Astrocyte of the hippocampus (primary cell): ENCODE data around the gene PRPF6.
"Not testable (repeated sequence)": the region's sequence is repeated elsewhere in the genome, so short reads cannot be mapped to it uniquely, and the experiment has no call there.

Experiments used
- DNase-seq: peaks from one replicate; pipeline ENCODE4 v3.0.0; 2011; ENCODE audit warnings: low read depth, low spot score

Gene PRPF6

GRCh38 chr20:63973160-63973479, 7.8 kb upstream of the PRPF6 start:
- no peak for DNase-seq

DNA sequence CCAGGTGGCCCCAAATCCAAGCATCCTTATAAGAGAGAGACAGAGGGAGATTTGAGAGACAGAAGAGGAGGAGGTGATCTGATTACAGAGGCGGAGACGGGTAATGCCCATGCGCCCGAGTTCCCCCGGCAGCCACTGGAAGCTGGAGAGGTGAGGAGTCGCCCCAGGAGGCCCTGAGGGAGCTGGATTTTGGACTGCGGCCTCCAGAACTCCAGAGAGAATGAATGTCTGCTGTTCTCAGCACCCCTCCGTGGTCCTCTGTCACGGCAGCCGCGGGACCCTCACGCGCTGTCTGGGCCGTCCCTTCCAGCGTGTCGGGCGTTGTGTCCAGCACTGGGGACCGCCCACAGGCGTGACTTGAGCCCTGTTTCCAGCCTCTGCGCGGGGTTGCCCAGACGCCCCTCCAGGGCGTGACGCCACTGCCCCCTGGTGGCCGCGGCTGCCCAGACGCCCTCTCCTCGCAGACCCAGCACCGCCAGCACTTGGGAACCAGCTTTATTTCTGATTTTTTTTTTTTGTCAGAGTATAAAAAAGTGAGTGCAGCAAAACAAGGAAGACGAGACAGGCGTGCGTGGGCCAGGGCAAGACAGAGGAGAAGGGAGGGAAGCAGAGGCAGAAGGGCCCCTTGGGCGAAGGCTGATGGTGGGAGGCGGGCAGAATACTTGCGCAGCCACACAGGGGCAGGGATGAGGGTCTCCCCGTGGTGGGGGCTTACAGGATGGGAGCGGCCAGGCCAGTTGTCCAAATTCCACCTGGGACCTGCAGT, 7.1 kb upstream of the PRPF6 start:
- peak; percentile 94 for DNase-seq

GRCh38 chr20:63974402-63975200, 6.3 kb upstream of the PRPF6 start:
- peak; percentile 16 for DNase-seq

- not testable (repeated sequence) for DNase-seq
Measured at GRCh38 chr20:63976511-63976910, 4.4 kb upstream of the PRPF6 start.

- no peak for DNase-seq
Measured at GRCh38 chr20:63976980-63977738, 3.8 kb upstream of the PRPF6 start.

DNA sequence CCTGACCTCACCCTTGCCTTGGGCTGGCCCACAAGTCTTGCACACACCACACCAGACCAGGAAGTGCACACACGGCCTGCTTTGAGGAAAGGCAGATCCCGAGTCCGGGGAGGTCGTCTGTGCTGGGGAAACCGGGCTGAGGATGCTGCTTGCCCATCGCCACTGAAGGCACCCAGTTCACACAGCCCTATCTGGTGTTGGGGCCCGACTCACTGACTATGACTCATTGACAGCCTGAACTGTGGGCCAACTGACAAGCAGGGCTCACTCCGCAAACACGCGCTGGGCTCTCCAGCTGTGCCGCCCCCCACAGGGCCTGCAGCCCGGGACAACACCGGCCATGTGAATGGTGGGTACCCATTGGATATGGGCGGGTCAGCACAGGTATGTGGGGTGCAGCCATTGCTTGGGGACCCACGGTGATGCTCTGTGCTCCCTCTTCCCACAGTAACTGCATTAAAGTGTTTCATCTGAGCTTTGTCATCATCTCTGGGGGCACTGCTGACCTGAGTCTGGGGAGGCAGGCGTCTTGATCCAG, 3.1 kb upstream of the PRPF6 start:
- DNase-seq = peak; percentile 76

- DNase-seq = peak; percentile 67
Measured at GRCh38 chr20:63978319-63979228, 2.4 kb upstream of the PRPF6 start.

GRCh38 chr20:63979229-63979556, 1.7 kb upstream of the PRPF6 start:
- DNase-seq = no peak

DNA sequence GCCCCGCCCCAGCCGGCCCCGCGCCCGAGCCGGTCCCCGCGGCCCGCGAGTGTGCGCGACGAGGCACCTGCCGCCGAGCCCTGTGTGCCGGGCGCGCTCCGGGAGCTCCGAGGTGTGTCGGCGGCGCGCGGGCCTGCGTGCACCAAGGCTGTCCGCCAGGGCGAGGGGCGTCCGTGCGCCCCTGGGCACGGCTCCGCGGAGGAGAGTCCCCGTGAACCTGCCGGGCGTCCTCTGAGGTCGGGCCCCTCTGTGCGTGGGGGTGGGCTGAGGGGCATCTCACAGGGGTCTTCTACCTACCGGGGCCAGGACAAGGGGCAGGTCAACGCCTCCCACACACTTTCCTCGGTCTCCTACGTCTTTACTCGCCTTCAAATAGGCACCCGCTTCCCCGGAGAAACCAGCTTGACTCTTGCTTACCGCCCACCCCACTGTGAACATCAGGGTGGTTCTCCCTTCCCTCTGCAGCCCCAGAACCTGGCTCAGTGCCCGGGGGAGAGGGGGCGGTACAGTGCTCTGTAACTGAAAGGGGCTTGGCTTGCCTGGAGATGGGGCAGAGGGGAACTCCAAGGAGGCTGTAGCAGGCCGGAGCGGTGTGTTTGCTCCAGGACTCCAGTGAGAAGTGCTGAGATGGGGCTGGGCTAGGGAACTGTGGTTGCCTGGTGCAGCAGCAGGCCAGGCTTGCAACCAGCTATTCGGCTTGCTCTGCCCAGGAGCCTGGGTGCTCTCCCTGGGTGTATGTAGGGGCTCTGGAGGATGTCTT, 1.2 kb upstream of the PRPF6 start, which contains the start of gene SAMD10:
SAMD10 (minus strand) TSS at position 86 of the 760 bp plus-strand sequence. CDS start 175 bp downstream, outside the sequence.
- DNase-seq = peak; percentile 65

DNA sequence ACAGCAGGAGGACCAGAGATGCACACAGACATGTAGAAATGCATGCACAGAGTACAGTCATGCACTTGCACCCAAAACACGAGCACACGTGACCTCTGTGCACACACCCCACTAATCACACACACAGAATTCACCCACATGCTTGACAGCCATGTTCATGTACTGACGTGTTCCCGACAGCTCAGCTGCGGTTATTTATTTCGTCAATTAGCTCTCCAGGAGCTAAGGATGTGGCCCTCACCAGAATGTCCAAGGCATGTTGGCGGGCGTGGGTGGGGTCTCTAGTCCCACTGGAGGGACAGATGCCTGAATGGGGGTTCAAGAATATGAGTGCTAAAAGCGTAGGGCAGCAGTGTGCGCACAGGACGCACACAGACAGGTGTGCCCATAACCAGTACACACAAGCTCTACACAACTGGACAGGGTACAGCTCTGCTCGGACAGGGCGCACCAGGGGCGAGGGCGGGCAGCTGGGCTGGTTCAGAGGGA, 571 bp upstream of the PRPF6 start:
- no peak for DNase-seq

- DNase-seq = no peak
Measured at GRCh38 chr20:63982937-63983336, 2.0 kb downstream of the PRPF6 start.

- no peak for DNase-seq
Measured at GRCh38 chr20:64000906-64001305, 20.0 kb downstream of the PRPF6 start.

DNA sequence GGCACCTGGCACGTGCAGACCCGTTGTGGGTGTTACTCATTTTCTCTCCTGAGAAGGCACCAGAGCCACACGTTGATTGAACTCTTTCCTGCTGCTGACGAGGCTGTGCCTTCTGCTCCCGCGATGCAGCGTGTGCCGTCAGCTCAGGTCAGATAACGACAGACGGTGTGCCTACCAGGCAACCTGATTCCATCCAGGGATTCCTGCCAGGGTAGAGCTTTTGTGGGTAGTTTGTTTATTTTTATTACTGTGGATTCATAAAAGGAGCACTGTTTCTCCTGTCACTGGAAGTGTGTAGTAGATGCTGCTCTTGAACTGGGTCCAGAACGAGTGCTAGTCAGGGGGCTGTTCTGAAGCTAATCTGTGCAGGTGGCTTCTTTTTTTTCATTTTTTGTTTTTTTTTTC, 20.7 kb downstream of the PRPF6 start:
- peak; percentile 51 for DNase-seq

DNA sequence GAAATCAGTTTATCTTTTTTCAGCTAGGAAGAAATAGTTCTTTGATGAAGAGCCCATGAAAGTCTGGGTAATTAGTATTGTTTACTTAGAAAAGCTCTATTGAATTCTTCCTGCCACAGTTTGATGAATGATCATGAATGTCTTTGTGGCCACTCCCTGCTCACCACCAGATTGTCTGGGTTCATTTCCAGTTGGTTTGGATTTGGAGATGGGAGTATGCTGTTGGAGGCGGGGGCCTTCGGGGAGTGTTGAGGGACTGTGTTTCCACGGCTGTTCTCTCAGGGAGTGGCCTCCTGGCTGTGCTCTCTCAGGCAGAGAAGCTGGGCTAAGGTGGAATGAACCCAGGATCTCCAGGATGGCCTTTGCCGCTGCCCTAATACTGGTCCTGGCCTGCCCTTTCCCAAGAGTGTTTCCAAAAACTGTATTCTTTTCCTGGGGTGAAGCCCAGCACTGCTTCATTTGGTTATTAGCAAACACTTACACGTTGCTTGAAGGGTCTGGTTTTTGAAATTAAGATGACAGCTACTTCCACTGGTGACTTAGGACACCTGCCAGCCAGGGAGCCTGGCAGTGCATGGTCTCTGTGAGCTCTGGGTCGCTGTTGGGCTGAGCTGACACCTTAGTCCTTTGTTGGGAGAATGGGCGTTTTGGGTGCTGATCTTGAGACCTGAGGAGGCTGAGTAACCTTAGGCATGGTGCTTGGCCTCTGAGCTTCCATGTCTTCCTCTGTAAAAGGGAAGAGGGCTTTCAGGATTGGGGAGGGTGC, 23.2 kb downstream of the PRPF6 start:
- DNase-seq = no peak

- DNase-seq = no peak
Measured at GRCh38 chr20:64005394-64005793, 24.5 kb downstream of the PRPF6 start.

DNA sequence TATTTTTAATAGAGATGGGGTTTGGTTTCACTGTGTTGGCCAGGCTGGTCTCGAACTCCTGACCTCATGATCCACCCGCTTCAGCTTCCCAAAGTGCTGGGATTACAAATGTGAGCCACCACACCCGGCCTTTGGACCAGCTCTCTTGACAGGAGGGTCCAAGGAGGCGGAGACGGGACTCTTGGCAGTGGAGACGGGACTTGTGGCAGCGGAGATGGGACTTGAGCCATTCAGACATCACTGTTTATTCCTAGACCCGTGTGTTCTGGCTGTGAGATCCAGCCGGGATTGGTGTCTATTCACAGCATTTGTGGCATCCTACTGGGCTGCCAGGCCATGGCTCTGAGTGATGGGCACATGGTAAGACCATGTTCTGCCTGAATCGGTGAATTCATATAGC, 25.6 kb downstream of the PRPF6 start:
- DNase-seq = no peak

DNA sequence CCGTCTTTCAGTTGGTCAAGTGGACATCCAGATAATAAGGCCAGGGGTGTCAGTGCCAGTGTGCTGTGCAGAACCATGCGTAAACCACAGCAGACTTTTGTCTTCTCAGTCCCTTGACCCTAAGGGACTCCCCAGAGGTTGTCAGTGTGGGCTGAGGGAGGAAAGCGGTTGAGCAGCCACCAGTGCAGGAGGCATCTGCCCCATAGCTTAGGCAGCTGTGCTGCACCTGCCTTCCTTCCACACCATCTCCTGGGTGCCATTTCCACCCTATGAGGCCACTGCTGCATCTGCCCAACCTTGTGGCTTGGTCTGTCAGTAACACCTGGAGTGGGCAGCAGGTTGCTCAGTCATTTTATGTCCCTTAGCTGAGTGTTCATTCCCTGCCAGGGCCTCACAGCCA, 26.0 kb downstream of the PRPF6 start:
- no peak for DNase-seq

DNA sequence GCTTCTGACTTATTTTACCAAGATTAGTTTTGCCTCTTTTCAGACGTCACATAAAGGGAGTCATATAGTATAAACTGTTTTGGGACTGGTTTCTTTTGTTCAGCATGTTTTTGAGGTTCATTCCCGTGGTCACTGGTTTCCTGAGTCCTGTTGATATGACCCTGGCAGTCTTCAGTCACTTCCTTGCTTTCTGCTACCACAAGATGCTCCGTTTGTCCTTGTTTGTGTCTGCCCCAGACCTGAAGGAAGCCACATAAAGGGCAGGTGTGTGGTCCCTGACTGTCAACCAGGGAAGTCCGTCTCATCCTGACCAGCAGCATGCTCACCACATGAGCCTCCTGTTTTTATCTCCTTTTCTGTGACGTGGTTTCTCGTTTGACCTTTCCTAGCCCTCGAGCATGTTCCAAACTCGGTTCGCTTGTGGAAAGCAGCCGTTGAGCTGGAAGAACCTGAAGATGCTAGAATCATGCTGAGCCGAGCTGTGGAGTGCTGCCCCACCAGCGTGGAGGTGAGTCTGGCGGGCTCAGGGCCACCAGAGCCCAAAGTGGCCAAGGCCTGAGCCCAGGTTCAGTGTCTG, 29.0 kb downstream of the PRPF6 start:
- peak; percentile 18 for DNase-seq

- DNase-seq = no peak
Measured at GRCh38 chr20:64010711-64011237, 29.8 kb downstream of the PRPF6 start.
